ENCODE measurements around the gene PLA2G4B. TPM values are rescaled to one million over a fixed set of nuclear protein-coding genes. Genes with fewer than 3 reads are reported as not detected.

PLA2G4B gene
- total RNA-seq, 1 donor from 2014 or later: 8.5 TPM

DNA sequence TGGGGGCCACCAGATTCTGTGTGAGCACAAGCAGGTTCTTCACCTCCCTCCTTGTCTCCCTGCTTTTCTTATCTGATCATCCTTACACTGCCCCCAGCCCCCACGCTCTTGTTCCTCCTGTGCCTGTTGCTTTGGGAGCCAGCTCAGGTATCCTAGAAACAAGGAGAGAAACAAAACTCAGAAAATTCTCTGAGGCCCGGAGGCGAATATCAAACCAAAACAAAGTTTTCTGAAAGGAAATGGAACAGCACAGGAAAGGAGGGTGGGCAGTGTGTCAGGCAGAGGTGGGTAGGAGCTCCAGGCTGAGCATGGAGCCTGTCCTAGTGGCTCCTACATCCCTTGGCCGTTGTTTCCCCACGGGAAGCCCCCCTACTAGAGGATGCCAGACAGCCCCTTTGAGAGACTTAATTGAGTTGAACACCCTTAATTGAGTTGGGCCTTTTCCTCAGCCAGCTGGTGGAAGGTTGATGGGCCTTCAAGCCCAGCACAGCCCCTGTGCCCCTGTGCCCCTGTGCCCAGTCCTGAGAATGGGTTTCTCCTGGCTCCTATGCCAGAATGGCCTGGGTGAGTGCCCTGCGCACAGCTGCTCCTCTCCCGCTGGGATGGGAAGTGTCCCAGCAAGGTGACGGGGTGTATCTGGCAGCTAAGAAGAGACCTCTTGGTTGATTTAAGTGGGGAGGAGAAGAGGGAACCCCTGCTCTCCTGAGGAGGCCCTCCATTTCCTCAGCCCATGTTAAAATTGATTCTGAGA, 33.6 kb upstream of the PLA2G4B start:
- no peaks in the 10 kb centered on the region for H3K9me3 Mint-ChIP-seq
- H3K27me3 Mint-ChIP-seq (ENCODE audit: low read depth): no peaks in the 10 kb centered on the region
- TF ChIP-seq CTCF (conservative IDR thresholded peaks at IDR 0.05): no peak
- peaks cover 6% of the 10 kb centered on the region for H3K36me3 Mint-ChIP-seq (ENCODE audit: low read depth)
- H3K27ac Mint-ChIP-seq (ENCODE audit: unreplicated experiment): peak overlapping the region; percentile 60
- DNase-seq (ENCODE audit: low read depth, low spot score): no peak
- no peak overlapping the region for H3K4me3 Mint-ChIP-seq
- peaks cover 3% of the 10 kb centered on the region for H3K4me1 Mint-ChIP-seq

DNA sequence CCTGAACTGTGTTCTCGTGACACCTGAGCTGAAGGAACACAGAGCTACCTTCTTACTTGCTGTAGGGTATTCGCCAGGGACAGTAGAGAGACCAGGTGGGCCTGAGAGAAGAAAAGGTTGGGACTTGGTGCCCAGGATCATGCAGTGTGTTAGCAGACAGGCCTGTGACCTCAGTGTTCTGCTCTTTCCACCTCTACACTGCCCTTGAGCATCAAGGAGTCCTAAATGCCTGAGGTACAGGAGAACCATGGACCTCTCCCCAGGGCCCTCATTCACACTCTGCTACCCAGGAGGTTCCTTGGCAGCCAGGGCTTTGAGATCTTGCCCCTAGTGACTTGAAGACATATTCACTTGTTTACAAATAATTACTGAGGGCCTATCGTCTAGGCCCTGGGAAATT, 32.9 kb upstream of the PLA2G4B start:
- Mint-ChIP-seq H3K9me3 (no peaks in the 10 kb centered on the region), H3K27ac (ENCODE audit: unreplicated experiment) (peak overlapping the region; percentile 12), H3K4me3 (no peak overlapping the region)

DNA sequence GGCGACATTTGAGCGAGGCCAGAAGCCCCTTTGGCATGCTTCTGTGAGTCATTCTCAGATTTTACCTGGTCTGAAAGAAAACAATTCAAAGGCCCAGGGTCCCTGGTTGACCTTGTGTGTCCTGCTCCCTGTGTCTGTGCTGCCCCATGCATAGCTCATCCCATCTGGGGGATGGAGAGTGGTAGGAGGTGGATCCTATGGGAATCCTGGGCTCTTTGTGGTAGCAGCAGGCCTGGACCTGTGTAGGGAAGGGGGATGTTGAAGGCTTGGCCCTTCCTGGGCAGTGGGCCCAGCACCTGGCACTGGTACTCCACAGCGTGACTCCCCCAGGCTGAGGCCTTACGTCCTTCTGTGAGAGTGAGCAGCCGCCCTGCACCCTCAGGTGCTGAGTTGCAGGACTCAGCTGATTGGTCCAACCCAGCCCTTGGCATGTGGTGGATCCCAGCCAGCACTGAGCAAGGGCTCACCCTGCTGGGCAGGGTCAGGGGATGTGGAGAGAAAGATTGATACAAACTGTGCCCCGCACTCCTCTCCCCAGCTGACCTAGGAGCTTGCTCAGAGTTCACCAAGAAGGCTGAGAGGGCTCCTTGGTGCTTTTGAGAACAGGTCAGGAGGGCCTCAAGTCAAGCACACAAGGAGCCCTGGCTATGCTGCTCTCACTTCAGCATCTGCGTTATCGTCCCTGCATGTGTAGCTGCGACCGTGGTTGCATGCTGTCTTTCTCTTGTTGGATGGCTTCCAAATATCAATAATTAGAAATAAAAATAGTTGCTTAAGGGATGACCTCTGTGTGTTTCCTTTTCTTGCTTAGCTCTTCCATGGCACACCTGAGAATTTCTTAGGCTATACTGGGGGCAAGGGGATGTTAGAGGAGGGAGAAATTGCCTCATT, 32.1 kb upstream of the PLA2G4B start:
- H3K27ac Mint-ChIP-seq (ENCODE audit: unreplicated experiment): no peak overlapping the region
- H3K4me3 Mint-ChIP-seq: no peak overlapping the region
- no peaks in the 10 kb centered on the region for H3K9me3 Mint-ChIP-seq
- no peak for TF ChIP-seq CTCF (conservative IDR thresholded peaks at IDR 0.05)
- H3K27me3 Mint-ChIP-seq (ENCODE audit: low read depth): no peaks in the 10 kb centered on the region
- no peaks in the 10 kb centered on the region for H3K36me3 Mint-ChIP-seq (ENCODE audit: low read depth)
- H3K4me1 Mint-ChIP-seq: peaks cover 7% of the 10 kb centered on the region
- DNase-seq (ENCODE audit: low read depth, low spot score): no peak

More for the DNA sequence above, 32.9 kb upstream of the PLA2G4B start:
- no peaks in the 10 kb centered on the region for H3K27me3 Mint-ChIP-seq (ENCODE audit: low read depth)
- TF ChIP-seq CTCF (conservative IDR thresholded peaks at IDR 0.05): no peak
- H3K4me1 Mint-ChIP-seq: peaks cover 3% of the 10 kb centered on the region
- no peak for DNase-seq (ENCODE audit: low read depth, low spot score)
- peaks cover 6% of the 10 kb centered on the region for H3K36me3 Mint-ChIP-seq (ENCODE audit: low read depth)

DNA sequence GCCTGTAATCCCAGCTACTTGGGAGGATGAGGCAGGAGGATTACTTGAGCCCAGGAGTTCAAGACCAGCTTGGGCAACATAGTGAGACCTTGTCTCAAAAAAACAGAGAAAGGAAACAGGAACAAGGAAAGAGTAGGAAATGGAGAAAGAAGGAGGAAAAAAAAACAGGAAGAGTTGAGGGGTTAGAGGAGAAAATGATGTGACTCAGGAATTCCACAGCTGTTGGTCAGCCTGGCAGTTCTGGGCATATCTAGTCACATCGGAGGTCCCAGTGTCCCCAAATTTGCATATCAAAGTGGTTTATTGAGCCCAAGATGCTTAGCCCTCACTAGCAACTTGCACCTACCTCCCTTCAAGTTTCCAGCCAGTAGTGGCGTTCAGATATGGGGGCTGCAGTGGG, 29.5 kb upstream of the PLA2G4B start:
- no peak for TF ChIP-seq CTCF (conservative IDR thresholded peaks at IDR 0.05)
- H3K4me1 Mint-ChIP-seq: peaks cover 7% of the 10 kb centered on the region
- H3K4me3 Mint-ChIP-seq: no peak overlapping the region
- DNase-seq (ENCODE audit: low read depth, low spot score): no peak
- H3K27me3 Mint-ChIP-seq (ENCODE audit: low read depth): no peaks in the 10 kb centered on the region
- no peaks in the 10 kb centered on the region for H3K9me3 Mint-ChIP-seq
- no peaks in the 10 kb centered on the region for H3K36me3 Mint-ChIP-seq (ENCODE audit: low read depth)
- H3K27ac Mint-ChIP-seq (ENCODE audit: unreplicated experiment): no peak overlapping the region

DNA sequence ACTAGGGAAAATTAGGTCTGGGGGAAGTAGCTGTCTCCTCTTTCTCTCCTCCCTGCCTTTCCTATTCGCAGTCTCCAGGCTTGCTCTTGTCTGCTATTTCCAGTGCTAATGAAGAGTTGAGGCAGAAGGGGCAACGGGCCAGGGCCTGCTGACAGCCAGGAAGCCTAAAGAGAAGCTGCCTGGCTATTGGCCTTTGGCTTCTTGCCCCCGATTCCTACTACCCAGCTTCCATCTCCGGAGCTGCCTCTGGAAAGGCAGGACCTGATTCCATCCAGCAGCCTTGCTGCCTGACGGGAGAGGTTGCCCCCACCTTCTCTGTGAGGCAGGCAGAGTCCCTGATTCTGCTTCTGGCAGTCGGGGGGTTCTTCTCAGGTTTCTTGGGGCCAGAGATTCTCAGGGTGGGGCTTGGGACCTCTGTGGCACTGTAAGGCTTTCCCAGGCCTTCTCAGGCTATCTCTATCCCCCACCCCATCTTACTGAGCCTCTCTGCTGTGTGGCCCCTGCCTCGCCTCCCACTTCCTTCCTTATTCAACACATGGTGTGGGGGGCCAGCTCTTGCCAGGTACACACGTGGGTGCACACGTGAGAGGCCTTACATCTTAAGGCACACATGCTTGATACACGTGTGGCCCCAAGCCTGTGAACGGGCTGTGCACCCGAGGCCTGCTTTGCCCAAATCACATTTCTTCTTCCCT, 29.0 kb upstream of the PLA2G4B start:
- H3K27me3 Mint-ChIP-seq (ENCODE audit: low read depth): no peaks in the 10 kb centered on the region
- H3K27ac Mint-ChIP-seq (ENCODE audit: unreplicated experiment): no peak overlapping the region
- no peaks in the 10 kb centered on the region for H3K36me3 Mint-ChIP-seq (ENCODE audit: low read depth)
- no peak for TF ChIP-seq CTCF (conservative IDR thresholded peaks at IDR 0.05)
- peaks cover 7% of the 10 kb centered on the region for H3K4me1 Mint-ChIP-seq
- no peaks in the 10 kb centered on the region for H3K9me3 Mint-ChIP-seq
- no peak overlapping the region for H3K4me3 Mint-ChIP-seq
- DNase-seq (ENCODE audit: low read depth, low spot score): no peak

Measured in neural crest cell (in vitro differentiated cells).